ENCODE results near the gene ANTXR1.

- TF ChIP-seq CTCF (conservative IDR thresholded peaks at IDR 0.05) (no peak), ZFX (IDR thresholded peaks at IDR 0.05) (no peak)
These were observed 76.3 kb downstream of the ANTXR1 start for GRCh38 chr2:69089266-69089665.

Measured in C4-2B (cell line).